Activated CD4-positive, alpha-beta T cell treated with anti-CD3 and anti-CD28 coated beads, Interleukin-2, amount 50 U/mL, for 1 hour (primary cell): ENCODE data around the gene IL20.
"Not testable (repeated sequence)": the region's sequence is repeated elsewhere in the genome, so short reads cannot be mapped to it uniquely, and the experiment has no call there.

Experiments used
- DNase-seq: peaks from one replicate; pipeline ENCODE4 v3.0.0-alpha.2; 2020

Gene IL20

DNA sequence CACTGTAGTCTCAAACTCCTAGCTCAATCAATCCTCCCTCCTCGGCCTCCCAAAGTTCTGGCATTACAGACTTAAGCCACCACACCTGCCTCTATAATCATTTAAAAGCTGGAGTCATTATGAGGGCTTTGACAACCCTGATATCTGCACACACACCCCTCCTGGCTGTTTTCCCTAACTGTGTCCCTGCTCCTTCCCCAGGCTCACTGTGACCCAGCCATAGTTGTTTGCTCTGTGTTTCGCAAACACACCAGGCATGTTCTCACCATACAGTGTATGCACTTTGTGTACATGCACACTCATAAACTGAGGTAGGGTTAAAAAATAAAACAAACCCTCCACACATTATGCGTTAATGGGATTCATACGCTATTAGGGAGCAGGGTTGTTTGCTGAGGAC is 21.8 kb upstream of the IL20 start:
- DNase-seq, result no peak

DNA sequence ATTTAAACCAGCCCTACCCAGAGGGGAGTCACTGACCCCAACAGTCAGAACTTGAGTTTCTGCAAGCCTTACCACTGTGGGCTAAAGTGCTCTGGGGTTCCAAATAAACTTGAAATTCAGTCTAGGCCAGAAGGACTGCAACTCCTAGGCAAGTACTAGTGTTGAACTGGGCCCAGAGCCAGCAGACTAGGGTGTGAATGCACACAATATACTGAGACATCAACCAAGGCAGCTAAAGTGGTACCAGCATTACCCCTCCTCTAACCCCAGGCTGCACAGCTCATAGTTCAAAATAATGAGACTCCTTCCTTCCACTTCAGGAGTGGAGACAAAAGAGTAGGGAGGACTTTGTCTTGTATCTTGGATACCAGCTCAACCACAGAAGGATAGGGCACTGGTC is 18.9 kb upstream of the IL20 start:
- no peak for DNase-seq

DNA sequence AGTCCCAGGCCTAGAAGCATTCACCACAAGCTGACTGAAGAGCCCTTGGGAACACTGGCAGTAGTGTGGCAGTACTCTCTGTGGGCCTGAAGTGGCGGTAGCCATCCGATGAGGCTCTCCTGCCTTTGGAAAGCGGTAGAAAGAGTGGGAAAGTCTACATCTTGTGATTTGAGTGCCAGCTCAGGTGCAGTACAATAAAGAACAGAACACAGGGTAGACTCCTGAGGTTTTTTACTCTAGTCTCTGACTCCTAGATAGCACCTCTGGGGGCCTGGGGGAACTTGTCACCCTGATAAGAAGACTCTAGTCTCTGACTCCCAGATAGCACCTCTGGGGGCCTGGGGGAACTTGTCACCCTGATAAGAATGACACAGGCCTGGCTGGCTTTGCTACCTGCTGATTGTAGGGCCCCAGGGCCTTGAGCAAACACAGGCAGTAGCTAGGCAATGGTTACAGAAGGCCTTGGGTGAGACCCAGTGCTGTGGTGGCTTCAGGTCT is 18.0 kb upstream of the IL20 start:
- no peak for DNase-seq

DNA sequence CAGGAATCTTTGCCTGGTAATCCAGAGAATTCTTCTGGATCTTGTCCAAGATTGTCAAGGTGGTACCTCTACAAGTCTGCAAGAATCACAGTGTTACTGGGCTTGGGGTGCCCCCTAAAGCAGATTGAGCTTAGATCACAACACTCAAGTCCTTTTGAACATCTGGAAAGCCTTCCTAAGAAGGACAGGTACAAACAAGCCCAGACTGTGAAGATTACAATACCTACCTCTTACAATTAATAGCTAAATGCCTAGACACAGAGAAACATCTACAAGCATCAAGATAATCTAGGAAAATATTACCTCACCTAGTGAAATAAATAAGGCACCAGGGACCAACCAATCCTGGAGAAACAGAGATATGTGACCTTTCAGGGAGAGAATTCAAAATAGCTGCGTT is 17.5 kb upstream of the IL20 start:
- no peak for DNase-seq

DNA sequence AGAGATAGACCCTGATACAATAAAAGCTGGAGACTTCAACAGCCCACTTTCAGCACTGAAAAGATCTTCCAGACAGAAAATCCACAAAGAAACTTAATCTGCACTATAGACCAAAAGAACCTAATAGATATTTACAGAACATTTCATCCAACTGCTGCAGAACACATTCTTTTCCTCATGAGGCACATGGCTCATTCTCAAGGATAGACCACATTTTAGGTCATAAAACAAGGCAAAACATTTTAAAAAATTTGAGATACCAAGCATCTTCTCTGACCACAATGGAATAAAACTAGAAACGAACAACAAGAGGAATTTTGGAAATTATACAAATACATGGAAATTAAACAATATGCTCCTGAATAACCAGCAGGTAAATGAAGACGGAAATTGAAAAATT is 15.0 kb upstream of the IL20 start:
- no peak for DNase-seq

DNA sequence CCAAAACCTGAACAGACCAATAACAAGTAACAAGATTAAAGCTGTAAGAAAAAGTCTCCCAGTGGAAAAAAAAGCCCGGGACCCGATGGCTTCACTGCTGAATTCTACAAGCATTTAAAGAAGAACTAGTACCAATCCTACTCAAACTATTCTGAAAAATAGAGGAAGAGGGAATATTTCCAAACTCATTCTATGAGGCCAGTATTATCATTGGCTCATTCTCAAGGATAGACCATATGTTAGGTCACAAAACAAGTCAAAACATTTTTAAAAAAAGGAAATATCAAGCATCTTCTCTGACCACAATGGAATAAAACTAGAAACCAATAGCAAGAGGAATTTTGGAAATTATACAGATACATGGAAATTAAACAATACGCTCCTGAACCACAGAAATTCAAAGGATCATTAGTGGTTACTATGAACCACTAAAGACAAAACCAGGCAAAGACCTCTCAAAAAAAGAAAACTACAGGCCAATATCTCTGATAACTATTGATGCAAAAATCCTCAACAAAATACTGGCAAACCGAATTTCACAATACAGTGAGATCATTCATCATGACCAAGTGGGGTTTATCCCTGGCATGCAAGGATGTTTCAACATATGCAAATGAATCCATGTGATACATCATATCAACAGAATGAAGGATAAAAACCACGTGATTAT is 13.9 kb upstream of the IL20 start:
- no peak for DNase-seq

GRCh38 chr1:206852662-206853061 is 12.8 kb upstream of the IL20 start:
- DNase-seq, result not testable (repeated sequence)

GRCh38 chr1:206853696-206854095 is 11.7 kb upstream of the IL20 start:
- DNase-seq, result not testable (repeated sequence)

DNA sequence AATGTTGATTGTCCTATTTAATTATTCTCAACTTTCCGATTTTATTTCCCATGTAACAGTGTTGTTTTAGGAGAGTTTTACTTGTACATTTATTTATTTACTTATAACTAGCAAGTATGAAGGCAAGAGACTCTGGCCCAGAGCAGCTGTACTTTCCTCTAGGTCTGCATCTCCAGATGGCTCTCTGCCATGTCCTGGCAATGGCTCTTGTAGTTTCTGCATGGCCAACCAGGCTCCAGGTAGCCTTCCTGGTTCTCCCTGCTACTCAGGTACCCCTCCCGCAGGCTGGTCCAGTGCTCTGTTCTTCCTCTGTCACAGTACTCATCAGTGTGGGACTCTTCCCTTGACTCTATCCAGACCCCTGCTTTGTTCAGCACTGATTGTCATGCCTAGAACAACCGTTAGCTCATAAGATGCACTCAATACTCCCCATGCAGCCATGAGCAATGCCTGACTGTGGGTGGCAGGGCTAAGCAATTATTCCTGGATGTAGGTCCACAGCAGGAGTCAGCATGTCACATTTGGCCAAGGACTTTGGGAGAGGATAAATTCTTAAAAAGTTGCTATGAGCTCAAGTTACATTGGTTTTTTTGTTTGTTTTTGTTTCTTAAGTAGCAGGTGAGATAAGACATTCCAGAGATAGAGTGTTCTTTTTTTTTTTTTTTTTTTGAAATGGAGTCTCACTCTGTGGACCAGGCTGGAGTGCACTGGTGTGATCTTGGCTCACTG is 10.9 kb upstream of the IL20 start:
- no peak for DNase-seq

GRCh38 chr1:206855859-206856258 is 9.6 kb upstream of the IL20 start:
- DNase-seq, result no peak

- no peak for DNase-seq
Measured at GRCh38 chr1:206856674-206857464, 8.6 kb upstream of the IL20 start.

DNA sequence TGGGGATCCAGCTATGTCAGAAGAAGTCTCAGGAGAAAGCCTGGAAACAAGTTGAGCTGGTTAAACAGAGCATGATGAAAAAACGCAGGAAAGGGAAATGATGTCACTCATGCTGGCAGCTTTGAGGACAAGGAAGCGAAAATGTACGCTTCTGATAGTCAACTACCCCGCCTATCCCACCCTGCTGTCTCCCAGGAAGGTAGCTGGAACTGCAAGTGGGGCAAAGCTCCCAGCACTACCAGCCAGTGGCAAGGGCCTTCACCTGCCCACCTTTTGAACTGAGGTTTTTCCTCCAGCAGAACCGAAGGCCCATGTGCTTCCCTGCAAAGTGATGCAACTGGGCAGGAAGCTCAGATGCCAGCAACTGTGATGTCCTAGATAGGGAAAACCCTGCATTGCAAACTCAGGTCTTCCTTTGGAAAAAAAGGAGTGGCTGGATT is 6.3 kb upstream of the IL20 start:
- DNase-seq, result no peak

DNA sequence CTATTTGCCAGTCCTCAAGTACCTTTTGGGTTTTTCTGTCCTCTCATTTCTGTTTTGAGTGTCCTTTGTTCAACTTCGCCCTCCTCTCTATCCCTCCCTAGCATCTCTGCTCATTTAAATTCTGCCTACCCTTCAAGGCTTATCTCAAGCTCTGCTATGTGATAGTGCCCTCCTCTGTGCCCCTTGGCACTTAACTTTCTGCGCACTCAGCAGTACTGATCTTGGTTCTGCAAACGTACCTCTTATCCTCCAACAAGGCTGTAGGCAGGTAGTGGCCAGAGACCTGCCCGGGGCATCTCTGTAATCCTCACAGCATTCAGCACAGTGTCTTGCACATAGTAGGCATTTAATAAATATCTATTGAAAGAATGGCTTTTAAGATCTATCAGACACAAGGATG is 5.3 kb upstream of the IL20 start:
- no peak for DNase-seq

DNA sequence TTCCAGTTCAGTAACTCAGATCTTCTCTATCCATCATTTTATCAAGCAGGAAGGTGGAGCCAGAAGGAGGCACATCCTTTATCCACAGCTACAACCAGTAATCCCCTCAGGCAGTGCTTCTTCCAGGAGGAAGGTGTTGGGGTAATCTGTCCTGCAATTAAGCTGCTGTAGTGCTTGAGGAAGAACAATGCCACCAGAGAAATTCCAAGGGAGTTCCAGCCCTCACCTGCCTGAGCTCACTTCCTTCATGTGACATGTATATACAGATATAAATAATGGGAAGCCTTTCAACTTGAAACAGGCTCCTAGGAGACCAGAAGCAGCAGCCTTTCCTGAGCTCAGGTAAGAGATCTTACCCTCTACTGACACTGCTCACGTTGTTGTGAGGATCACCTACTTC is 2.2 kb upstream of the IL20 start:
- no peak for DNase-seq

DNA sequence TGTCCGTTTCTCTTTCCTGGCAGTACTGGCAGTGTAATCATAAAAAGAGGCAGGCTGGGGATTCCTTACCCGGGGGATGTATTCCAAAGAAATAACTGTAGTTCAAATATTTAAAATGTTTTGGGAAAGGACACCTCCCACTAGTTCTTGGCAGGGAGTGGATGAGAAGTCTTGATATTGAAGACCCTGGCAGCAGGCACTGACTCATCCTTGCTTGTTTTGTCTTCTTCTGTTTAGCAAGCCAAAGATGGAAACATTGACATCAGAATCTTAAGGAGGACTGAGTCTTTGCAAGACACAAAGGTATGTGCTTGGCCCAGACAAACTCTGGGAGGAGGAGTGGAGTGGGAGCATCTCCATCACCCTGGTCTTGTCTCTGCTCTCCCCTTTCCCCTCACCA is 639 bp downstream of the IL20 start:
- DNase-seq, result no peak

DNA sequence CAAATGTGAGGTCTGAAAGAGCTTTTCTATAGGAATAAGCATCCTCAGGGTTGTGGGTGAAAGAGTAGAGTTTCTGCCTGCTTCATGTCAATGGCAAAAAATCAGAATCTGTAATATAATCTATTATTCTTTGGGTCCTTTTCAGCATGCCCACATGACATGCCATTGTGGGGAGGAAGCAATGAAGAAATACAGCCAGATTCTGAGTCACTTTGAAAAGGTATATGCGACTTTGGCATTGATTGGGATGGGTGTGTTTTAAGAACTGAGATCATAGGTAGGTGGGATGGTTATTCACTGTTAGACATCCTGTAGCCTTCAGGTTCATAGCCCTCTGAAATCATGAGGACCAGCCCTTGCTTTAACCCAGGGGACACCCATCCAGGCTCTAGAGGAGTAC is 1.8 kb downstream of the IL20 start:
- DNase-seq, result no peak

- no peak for DNase-seq
Measured at GRCh38 chr1:206867716-206868115, 2.3 kb downstream of the IL20 start.

DNA sequence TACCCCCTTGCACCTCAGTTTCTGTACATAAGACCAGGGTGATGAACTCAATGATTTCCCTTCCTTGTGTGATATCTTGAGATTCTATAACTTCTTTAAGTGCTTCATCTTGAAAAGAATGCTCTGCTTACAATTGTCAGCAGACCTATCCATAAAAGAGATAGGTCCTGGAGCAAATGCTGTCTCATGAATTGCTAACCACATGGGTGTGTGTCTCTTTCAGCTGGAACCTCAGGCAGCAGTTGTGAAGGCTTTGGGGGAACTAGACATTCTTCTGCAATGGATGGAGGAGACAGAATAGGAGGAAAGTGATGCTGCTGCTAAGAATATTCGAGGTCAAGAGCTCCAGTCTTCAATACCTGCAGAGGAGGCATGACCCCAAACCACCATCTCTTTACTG is 2.8 kb downstream of the IL20 start:
- DNase-seq, result no peak

DNA sequence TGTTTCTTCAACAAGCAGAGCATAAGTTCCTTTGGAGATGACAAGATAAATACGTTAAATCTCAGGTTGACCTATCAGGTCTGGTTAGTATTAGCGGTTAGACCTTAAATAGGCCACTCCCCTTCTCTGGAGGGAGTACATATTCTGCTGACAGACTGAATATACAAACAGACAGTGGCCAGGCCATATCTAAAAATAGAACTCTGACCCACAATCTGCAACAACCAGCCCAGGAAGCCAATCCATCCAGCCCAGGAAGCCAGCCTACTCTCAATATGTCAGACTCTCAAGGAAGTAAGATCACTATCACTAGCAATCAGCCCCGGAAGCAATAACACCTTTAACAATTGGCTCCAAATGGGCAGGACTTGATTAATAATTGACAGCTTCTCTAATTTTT is 6.7 kb downstream of the IL20 start:
- DNase-seq, result no peak

- DNase-seq, result no peak
Measured at GRCh38 chr1:206873603-206874188, 8.3 kb downstream of the IL20 start.

GRCh38 chr1:206875752-206876377 is 10.4 kb downstream of the IL20 start:
- DNase-seq, result no peak

GRCh38 chr1:206878456-206878855 is 13.0 kb downstream of the IL20 start:
- no peak for DNase-seq

DNA sequence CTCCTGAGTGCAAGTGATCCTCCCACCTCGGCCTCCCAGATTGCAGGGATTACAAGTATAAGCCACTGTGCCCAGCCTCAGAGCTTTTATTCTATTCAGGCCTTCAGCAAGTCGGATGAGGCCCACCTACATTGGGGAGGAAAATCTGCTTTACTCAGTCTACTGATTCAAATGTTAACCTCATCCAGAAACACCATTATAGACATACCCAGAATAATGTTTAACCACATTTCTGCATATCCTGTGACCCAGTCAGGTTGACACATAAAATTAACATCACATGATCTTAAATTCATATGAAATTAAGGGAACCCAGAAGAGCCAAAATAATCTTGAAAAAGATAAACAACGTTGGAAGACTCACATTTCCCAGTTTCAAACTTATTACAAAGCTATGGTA is 14.9 kb downstream of the IL20 start:
- no peak for DNase-seq
